KOPT-K1 (cell line): ENCODE results near the gene SH2B3.
"Not testable (repeated sequence)": the region's sequence is repeated elsewhere in the genome, so short reads cannot be mapped to it uniquely, and the experiment has no call there.

Source experiments
- H3K27ac ChIP-seq: fragments of 200-600 bp; sonication (generic); 2 replicates; pipeline ENCODE4 v1.5.1; 2016; ENCODE audit warnings: antibody characterized with exemption, mild to moderate bottlenecking, low read depth, low read length; ENCODE audit not compliant: poor library complexity, severe bottlenecking
- H3K36me3 ChIP-seq: fragments of 200-600 bp; sonication (generic); 2 replicates; pipeline ENCODE4 v1.5.1; 2017; ENCODE audit warnings: antibody characterized with exemption, mild to moderate bottlenecking, low read length, moderate library complexity; ENCODE audit not compliant: insufficient read depth
- H3K9me3 ChIP-seq: fragments of 200-600 bp; sonication (generic); 2 replicates; pipeline ENCODE4 v1.5.1; 2017; ENCODE audit warnings: antibody characterized with exemption, low read length, mild to moderate bottlenecking; ENCODE audit not compliant: insufficient read depth, poor library complexity, severe bottlenecking

The SH2B3 gene

GRCh38 chr12:111398530-111398929 is 7.2 kb upstream of the SH2B3 start:
- no peaks in the 10 kb centered on the region for H3K36me3 ChIP-seq
- H3K9me3 ChIP-seq = no peaks in the 10 kb centered on the region
- no peak overlapping the region for H3K27ac ChIP-seq

- H3K27ac ChIP-seq, H3K9me3 ChIP-seq, H3K36me3 ChIP-seq: not testable (repeated sequence)
Observed at GRCh38 chr12:111399741-111400404, 5.8 kb upstream of the SH2B3 start.

DNA sequence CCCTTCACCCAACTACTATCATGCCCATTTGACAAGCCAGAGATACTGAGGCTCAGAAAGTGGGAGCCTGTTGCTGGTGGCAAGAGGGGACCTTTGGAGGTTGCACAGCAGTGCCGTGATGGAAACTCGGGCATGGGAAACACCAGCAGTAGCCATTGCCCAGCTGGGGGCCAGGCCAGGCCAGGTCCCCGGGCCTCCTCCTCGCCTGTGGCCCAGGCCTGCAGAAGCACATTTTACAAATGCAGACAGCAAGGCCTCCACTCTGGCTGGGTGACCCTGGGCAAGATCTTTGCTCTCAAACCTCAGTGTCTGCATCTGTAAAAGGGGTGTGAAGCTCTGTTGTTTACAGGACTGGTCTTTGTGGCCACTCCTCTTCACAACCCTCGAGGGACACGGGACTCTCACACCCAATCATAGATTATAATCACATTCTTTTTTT is 4.5 kb upstream of the SH2B3 start:
- Histone ChIP-seq H3K27ac (no peak overlapping the region), H3K9me3 (no peaks in the 10 kb centered on the region)

GRCh38 chr12:111402490-111402824 is 3.3 kb upstream of the SH2B3 start:
- H3K27ac ChIP-seq, H3K36me3 ChIP-seq, H3K9me3 ChIP-seq: not testable (repeated sequence)

More for the DNA sequence above, 4.5 kb upstream of the SH2B3 start:
- H3K36me3 ChIP-seq = no peaks in the 10 kb centered on the region

GRCh38 chr12:111404362-111405148 is 1.2 kb upstream of the SH2B3 start:
- Histone ChIP-seq H3K9me3 (no peaks in the 10 kb centered on the region), H3K36me3 (no peaks in the 10 kb centered on the region), H3K27ac (peak overlapping the region; percentile 97)

GRCh38 chr12:111405149-111405858 is 419 bp upstream of the SH2B3 start:
- H3K27ac ChIP-seq = peak overlapping the region; percentile 97
- H3K9me3 ChIP-seq = no peaks in the 10 kb centered on the region
- H3K36me3 ChIP-seq = no peaks in the 10 kb centered on the region

GRCh38 chr12:111406474-111407376 is 1.0 kb downstream of the SH2B3 start:
- Histone ChIP-seq H3K9me3 (no peaks in the 10 kb centered on the region), H3K27ac (peak overlapping the region; percentile 97), H3K36me3 (no peaks in the 10 kb centered on the region)

GRCh38 chr12:111407377-111408115 is 1.8 kb downstream of the SH2B3 start:
- no peaks in the 10 kb centered on the region for H3K36me3 ChIP-seq
- no peaks in the 10 kb centered on the region for H3K9me3 ChIP-seq
- H3K27ac ChIP-seq = peak overlapping the region; percentile 97

DNA sequence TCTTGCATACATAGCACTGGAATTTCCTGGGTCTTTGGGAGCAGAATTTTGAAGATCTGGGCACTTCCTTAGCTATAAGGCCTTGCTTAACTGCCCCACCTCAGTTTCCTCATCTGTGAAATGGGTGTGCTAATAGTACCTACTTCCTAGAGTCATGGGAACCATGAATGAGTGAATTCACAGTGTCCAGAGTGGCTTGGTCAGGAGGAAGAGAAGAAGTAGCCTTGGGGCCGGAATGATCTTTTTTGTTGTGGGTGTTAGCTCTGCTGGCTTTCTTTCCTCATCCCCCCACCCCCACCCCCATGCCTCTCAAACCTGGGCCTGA is 2.4 kb downstream of the SH2B3 start:
- Histone ChIP-seq H3K9me3 (no peaks in the 10 kb centered on the region), H3K27ac (peak overlapping the region; percentile 97), H3K36me3 (no peaks in the 10 kb centered on the region)

DNA sequence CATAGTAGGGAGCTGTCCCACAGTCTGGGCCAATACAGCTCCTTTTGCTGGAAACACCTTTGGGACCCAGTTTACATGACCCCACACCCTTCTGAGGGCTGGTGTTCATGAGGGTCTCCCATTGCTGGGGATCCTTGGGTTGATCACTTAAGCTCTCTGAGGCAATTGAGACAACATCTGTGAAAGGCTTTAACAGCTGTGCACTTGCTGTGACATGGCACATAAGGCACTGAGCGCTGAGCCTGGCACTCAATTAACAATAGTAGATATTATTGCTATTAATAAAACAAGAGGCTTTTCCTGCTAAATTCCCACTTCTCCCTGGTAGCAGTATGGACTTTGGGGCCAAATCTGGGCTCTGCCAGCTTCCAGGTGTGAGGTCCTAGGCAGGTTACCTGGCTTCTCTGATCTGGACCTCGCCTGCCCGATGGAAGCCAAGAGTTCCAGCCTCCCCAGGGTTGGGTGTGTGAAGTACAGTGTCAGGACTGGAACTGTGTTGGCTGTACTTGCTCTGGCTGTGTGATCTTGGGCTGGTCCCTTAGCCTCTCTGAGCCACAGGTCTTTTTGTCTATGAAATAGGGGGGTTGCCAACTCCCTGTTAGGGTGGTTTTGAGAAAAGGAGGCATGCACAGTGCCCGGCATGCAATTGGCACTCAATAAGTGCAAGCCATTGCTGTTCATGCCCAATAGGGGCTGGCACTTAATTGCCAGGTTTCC is 3.1 kb downstream of the SH2B3 start:
- H3K27ac ChIP-seq = peak overlapping the region; percentile 97
- H3K9me3 ChIP-seq = no peaks in the 10 kb centered on the region

DNA sequence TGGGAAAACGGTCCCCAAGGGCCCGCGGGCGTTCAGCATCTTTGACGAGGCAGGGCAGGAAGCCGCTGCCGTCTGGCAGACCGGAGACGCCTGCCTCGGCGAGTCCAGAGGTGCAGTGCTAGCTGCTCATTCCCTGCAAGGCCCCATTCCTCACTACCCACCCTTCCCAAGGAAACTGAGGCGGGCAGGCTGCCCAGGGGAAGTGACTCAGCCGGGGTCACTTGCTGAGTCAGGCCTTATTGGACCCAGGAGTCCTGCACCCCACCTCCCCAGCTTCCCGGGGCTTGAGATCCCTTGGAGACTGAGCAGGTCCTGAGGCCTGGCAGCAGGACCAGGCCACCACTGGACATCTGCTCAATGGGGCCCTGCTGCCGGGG is 3.7 kb downstream of the SH2B3 start:
- Histone ChIP-seq H3K27ac (no peak overlapping the region), H3K9me3 (no peaks in the 10 kb centered on the region), H3K36me3 (0 out of 2 replicates have a peak, but pooled peaks cover 6% of the 10 kb centered on the region)

More for the DNA sequence above, 3.1 kb downstream of the SH2B3 start:
- 0 out of 2 replicates have a peak, but pooled peaks cover 6% of the 10 kb centered on the region for H3K36me3 ChIP-seq

DNA sequence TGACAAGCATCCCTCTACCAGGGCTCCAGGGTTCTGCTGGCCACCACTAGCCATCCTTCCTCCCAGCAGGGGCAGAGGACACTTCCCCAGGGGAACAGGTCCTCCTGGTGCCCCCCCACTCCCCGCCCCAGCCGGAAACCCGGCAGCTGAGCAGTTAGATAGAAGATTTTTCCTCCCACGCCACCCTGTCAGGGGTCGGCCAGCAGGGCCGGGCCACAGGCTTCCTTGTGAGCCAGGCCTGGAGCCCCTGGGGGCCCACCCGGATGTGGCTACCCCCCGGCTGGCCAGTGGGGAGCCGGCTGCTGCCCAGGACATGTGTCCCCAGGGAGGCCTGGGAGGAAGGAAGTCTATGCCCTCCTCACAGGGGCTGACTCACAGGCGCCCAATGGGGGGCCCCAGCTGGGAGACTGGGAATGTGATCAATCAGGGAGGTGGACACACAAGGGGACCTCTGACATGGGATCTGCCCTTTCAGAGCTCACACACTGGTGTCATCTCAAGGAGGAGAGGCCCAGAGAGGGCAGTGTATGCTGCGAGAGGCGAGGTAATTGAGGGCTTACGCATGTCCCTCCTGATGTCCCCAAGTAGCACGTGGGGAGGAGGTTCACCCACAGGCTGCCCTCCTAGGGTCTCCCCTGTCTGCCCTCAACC is 4.2 kb downstream of the SH2B3 start:
- peak overlapping the region; percentile 28 for H3K27ac ChIP-seq
- 0 out of 2 replicates have a peak, but pooled peaks cover 6% of the 10 kb centered on the region for H3K36me3 ChIP-seq
- no peaks in the 10 kb centered on the region for H3K9me3 ChIP-seq

DNA sequence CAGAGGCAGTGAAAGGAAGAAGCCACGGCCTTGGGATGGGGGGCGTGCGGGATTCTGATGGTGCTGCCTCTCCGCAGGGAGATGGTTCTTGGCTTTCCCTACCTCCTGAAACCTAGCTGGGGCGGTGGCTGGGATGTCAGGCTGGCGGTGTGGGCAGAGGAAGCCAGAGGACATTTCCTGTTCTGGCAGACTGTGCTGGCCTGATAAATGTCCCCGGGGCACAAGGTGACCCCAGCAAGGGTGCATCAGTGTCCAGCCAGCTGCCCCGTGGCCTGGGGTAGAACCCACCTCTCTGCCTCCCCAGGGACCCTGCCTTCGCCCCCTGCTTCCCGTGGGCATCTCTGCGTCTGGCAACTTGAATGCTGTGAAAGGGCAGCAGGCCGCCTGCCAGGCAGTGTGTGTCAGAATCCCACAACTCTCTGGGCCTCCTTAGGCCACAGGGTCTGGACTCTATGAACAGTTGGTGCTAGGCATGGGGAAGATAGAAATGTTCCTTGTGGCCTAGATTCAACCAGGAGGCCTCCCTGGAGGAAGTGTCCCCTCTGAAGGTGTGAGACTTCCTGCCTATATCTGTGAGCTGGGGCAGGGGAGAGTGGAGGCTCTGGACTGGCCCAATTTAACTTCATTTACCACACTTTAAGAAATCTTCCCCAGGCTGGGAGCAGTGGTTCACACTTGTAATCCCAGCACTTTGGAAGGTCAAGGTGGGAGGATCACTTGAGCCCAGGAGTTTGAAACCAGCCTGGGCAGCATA is 4.9 kb downstream of the SH2B3 start:
- H3K9me3 ChIP-seq = no peaks in the 10 kb centered on the region
- peak overlapping the region; percentile 28 for H3K27ac ChIP-seq
- H3K36me3 ChIP-seq = 0 out of 2 replicates have a peak, but pooled peaks cover 6% of the 10 kb centered on the region
